Mucosa of stomach (tissue), 1 donor: Measurements from ENCODE around the gene U2SURP.
"Not testable (repeated sequence)": the region's sequence is repeated elsewhere in the genome, so short reads cannot be mapped to it uniquely, and the experiment has no call there.

Source experiments
- H3K27me3 ChIP-seq: one replicate; pipeline ENCODE4 v1.7.0; 2013; ENCODE audit warnings: mild to moderate bottlenecking, low read length; ENCODE audit not compliant: control insufficient read depth, insufficient read depth
- H3K36me3 ChIP-seq: one replicate; pipeline ENCODE4 v1.7.0; 2013; ENCODE audit warnings: low read length; ENCODE audit not compliant: control insufficient read depth, insufficient read depth
- H3K4me1 ChIP-seq: one replicate; pipeline ENCODE4 v1.7.0; 2013; ENCODE audit warnings: mild to moderate bottlenecking, low read length; ENCODE audit not compliant: control insufficient read depth, insufficient read depth
- H3K4me3 ChIP-seq: one replicate; pipeline ENCODE4 v1.7.0; 2013; ENCODE audit warnings: low read length
- H3K9ac ChIP-seq: one replicate; pipeline ENCODE4 v1.7.0; 2013; ENCODE audit warnings: mild to moderate bottlenecking, low read length, moderate library complexity
- H3K9me3 ChIP-seq: one replicate; pipeline ENCODE4 v1.7.0; 2013; ENCODE audit warnings: mild to moderate bottlenecking, low read length, moderate library complexity; ENCODE audit not compliant: control insufficient read depth
- donor health status: Pancreatic carcinoma.

U2SURP gene

GRCh38 chr3:142983318-142983717 lies 18.1 kb upstream of the U2SURP start:
- no peaks in the 10 kb centered on the region for H3K9me3 ChIP-seq
- no peak overlapping the region for H3K9ac ChIP-seq
- H3K4me1 ChIP-seq, result no peaks in the 10 kb centered on the region
- no peak overlapping the region for H3K4me3 ChIP-seq
- H3K27me3 ChIP-seq, result no peaks in the 10 kb centered on the region
- no peaks in the 10 kb centered on the region for H3K36me3 ChIP-seq

- no peaks in the 10 kb centered on the region for H3K4me1 ChIP-seq
Measured at GRCh38 chr3:142984255-142984654, 17.1 kb upstream of the U2SURP start.

GRCh38 chr3:142987080-142987700 lies 14.2 kb upstream of the U2SURP start:
- Histone ChIP-seq H3K4me1 (no peaks in the 10 kb centered on the region), H3K27me3 (no peaks in the 10 kb centered on the region), H3K9ac (no peak overlapping the region), H3K9me3 (no peaks in the 10 kb centered on the region), H3K4me3 (no peak overlapping the region), H3K36me3 (no peaks in the 10 kb centered on the region)

More at GRCh38 chr3:142984255-142984654, 17.1 kb upstream of the U2SURP start:
- Histone ChIP-seq H3K9ac (no peak overlapping the region), H3K27me3 (no peaks in the 10 kb centered on the region), H3K4me3 (no peak overlapping the region), H3K9me3 (no peaks in the 10 kb centered on the region), H3K36me3 (no peaks in the 10 kb centered on the region)

- H3K9ac ChIP-seq, result no peak overlapping the region
- no peaks in the 10 kb centered on the region for H3K4me1 ChIP-seq
- no peak overlapping the region for H3K4me3 ChIP-seq
- H3K27me3 ChIP-seq, result no peaks in the 10 kb centered on the region
- no peaks in the 10 kb centered on the region for H3K36me3 ChIP-seq
- H3K9me3 ChIP-seq, result no peaks in the 10 kb centered on the region
Measured at GRCh38 chr3:142987707-142988106, 13.7 kb upstream of the U2SURP start.

- not testable (repeated sequence) for H3K9ac ChIP-seq, H3K9me3 ChIP-seq, H3K36me3 ChIP-seq, H3K4me3 ChIP-seq, H3K4me1 ChIP-seq, H3K27me3 ChIP-seq
Measured at GRCh38 chr3:142988221-142988620, 13.1 kb upstream of the U2SURP start.

GRCh38 chr3:142988826-142989225 lies 12.5 kb upstream of the U2SURP start:
- not testable (repeated sequence) for H3K9ac ChIP-seq, H3K36me3 ChIP-seq, H3K4me3 ChIP-seq, H3K4me1 ChIP-seq, H3K27me3 ChIP-seq, H3K9me3 ChIP-seq

- H3K27me3 ChIP-seq, result no peaks in the 10 kb centered on the region
- H3K9me3 ChIP-seq, result no peaks in the 10 kb centered on the region
- no peaks in the 10 kb centered on the region for H3K36me3 ChIP-seq
- H3K4me1 ChIP-seq, result no peaks in the 10 kb centered on the region
- no peak overlapping the region for H3K9ac ChIP-seq
- no peak overlapping the region for H3K4me3 ChIP-seq
Measured at GRCh38 chr3:142990721-142991120, 10.6 kb upstream of the U2SURP start.

GRCh38 chr3:142992323-142992722 lies 9.0 kb upstream of the U2SURP start:
- H3K27me3 ChIP-seq, result no peaks in the 10 kb centered on the region

GRCh38 chr3:142993958-142994442 lies 7.4 kb upstream of the U2SURP start:
- Histone ChIP-seq H3K4me3 (no peak overlapping the region), H3K4me1 (no peaks in the 10 kb centered on the region), H3K27me3 (no peaks in the 10 kb centered on the region), H3K9me3 (no peaks in the 10 kb centered on the region), H3K36me3 (no peaks in the 10 kb centered on the region), H3K9ac (no peak overlapping the region)

More at GRCh38 chr3:142992323-142992722, 9.0 kb upstream of the U2SURP start:
- Histone ChIP-seq H3K4me1 (no peaks in the 10 kb centered on the region), H3K9ac (no peak overlapping the region), H3K36me3 (no peaks in the 10 kb centered on the region), H3K4me3 (no peak overlapping the region), H3K9me3 (no peaks in the 10 kb centered on the region)

- no peaks in the 10 kb centered on the region for H3K27me3 ChIP-seq
- H3K36me3 ChIP-seq, result no peaks in the 10 kb centered on the region
- H3K9ac ChIP-seq, result no peak overlapping the region
- H3K9me3 ChIP-seq, result no peaks in the 10 kb centered on the region
- peaks cover 5% of the 10 kb centered on the region for H3K4me1 ChIP-seq
- no peak overlapping the region for H3K4me3 ChIP-seq
Measured at GRCh38 chr3:142997330-142997729, 4.0 kb upstream of the U2SURP start.

GRCh38 chr3:142998439-142998838 lies 2.9 kb upstream of the U2SURP start:
- Histone ChIP-seq H3K4me3 (no peak overlapping the region), H3K4me1 (peaks cover 5% of the 10 kb centered on the region), H3K9ac (no peak overlapping the region), H3K36me3 (no peaks in the 10 kb centered on the region), H3K27me3 (no peaks in the 10 kb centered on the region), H3K9me3 (no peaks in the 10 kb centered on the region)

- Histone ChIP-seq H3K36me3 (no peaks in the 10 kb centered on the region), H3K27me3 (no peaks in the 10 kb centered on the region), H3K4me1 (peaks cover 5% of the 10 kb centered on the region), H3K4me3 (no peak overlapping the region), H3K9ac (no peak overlapping the region), H3K9me3 (no peaks in the 10 kb centered on the region)
Measured at GRCh38 chr3:142999881-143000280, 1.5 kb upstream of the U2SURP start.

GRCh38 chr3:143000528-143000927 lies 842 bp upstream of the U2SURP start:
- Histone ChIP-seq H3K27me3 (no peaks in the 10 kb centered on the region), H3K9me3 (no peaks in the 10 kb centered on the region), H3K9ac (peak overlapping the region; percentile 99), H3K36me3 (no peaks in the 10 kb centered on the region), H3K4me3 (peak overlapping the region; percentile 78), H3K4me1 (peaks cover 5% of the 10 kb centered on the region)
